HEK293T (cell line): ENCODE data around the gene APCDD1.
"Not testable (repeated sequence)": the region's sequence is repeated elsewhere in the genome, so short reads cannot be mapped to it uniquely, and the experiment has no call there.

Source experiments
- ARNT ChIP-seq: fragments of 450-650 bp; IDR thresholded peaks from 2 replicates; pipeline ENCODE4 v1.6.1; 2017; ENCODE audit warnings: mild to moderate bottlenecking
- FOXK2 ChIP-seq: fragments of 450-650 bp; IDR thresholded peaks from 2 replicates; pipeline ENCODE4 v1.6.1; 2016; ENCODE audit warnings: mild to moderate bottlenecking
- LEF1 ChIP-seq: fragments of 450-650 bp; IDR thresholded peaks from 2 replicates; pipeline ENCODE4 v1.6.1; 2017; ENCODE audit warnings: mild to moderate bottlenecking, borderline replicate concordance
- SP1 ChIP-seq: fragments of 450-650 bp; IDR thresholded peaks from 2 replicates; pipeline ENCODE4 v1.6.1; 2017
- SUZ12 ChIP-seq: fragments of 450-650 bp; IDR thresholded peaks from 2 replicates; pipeline ENCODE4 v1.6.1; 2016; ENCODE audit warnings: mild to moderate bottlenecking
- TARDBP ChIP-seq: fragments of 450-650 bp; IDR thresholded peaks from 2 replicates; pipeline ENCODE4 v1.6.1; 2016

DNA sequence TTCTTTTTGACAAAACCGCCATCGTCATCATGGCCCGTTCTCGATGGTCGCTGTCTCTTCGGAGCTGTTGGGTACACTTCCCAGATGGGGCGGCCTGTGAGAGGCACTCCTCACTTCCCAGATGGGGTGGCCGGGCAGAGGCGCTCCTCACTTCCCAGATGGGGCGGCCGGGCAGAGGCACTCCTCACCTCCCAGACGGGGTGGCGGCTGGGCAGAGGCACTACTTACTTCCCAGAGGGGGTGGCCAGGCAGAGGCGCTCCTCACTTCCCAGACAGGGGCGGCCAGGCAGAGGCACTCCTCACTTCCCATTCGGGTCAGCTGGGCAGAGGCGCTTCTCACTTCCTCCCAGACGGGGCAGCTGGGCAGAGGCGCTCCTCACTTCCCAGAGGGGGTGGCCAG is 51.5 kb downstream of the APCDD1 start:
- not testable (repeated sequence) for TF ChIP-seq FOXK2, TARDBP, SP1, ARNT, LEF1, SUZ12
